Mammary epithelial cell (primary cell): ENCODE results near the gene DPP10.

ENCODE experiments used
- EZH2 ChIP-seq: IDR thresholded peaks from 2 replicates; pipeline ENCODE4 v1.6.1; 2012; ENCODE audit warnings: low read length, inconsistent platforms, borderline replicate concordance
- TF ChIP-seq, protein P1 (sequence below), 2 donors: IDR thresholded peaks in 1 of 2; conservative IDR thresholded peaks in 1 of 2; 2 replicates each; pipeline ENCODE4 v1.5.1; 2011 to 2012; ENCODE audit warnings: inconsistent platforms in 2 of 2, low read length in 2 of 2, mild to moderate bottlenecking in 2 of 2, control low read depth in 1 of 2, low read depth in 1 of 2; ENCODE audit not compliant: insufficient read depth in 1 of 2; ENCODE audit errors: extremely low read depth in 1 of 2

GRCh38 chr2:115219296-115219695 is 776.9 kb downstream of the DPP10 start:
- TF ChIP-seq, protein P1, sequence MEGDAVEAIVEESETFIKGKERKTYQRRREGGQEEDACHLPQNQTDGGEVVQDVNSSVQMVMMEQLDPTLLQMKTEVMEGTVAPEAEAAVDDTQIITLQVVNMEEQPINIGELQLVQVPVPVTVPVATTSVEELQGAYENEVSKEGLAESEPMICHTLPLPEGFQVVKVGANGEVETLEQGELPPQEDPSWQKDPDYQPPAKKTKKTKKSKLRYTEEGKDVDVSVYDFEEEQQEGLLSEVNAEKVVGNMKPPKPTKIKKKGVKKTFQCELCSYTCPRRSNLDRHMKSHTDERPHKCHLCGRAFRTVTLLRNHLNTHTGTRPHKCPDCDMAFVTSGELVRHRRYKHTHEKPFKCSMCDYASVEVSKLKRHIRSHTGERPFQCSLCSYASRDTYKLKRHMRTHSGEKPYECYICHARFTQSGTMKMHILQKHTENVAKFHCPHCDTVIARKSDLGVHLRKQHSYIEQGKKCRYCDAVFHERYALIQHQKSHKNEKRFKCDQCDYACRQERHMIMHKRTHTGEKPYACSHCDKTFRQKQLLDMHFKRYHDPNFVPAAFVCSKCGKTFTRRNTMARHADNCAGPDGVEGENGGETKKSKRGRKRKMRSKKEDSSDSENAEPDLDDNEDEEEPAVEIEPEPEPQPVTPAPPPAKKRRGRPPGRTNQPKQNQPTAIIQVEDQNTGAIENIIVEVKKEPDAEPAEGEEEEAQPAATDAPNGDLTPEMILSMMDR (conservative IDR thresholded peaks at IDR 0.05 in 1 of 2, IDR thresholded peaks at IDR 0.05 in 1 of 2; ENCODE audit: extremely low read depth in 1 of 2, insufficient read depth in 1 of 2, low read depth in 1 of 2, low read length in 2 of 2), result no peak
- TF ChIP-seq EZH2, result no peak
